ENCODE data around the gene KRTAP9-4. TPM values are rescaled to one million over a fixed set of nuclear protein-coding genes. Genes with fewer than 3 reads are reported as not detected.

KRTAP9-4 gene
- total RNA-seq, 1 experiment from 2014 or later: not detected

DNA sequence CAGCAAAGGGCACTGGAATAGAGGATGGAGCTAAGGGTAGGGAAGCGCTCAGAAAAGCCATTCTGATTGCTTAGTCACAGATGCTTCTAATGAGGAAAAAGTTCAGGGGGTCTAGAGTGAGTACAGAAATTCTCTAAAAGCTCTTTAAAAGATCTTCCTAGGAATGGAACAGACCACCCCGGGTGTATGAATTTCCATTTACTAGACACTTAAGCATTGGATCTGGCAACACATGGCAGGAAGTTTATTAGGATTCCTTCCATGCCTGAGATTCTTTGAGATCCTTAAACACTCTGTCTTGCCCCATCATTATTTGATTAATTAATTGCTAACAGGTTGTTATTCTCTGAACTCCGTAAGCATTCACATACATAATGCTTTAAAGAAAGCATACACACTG, 34.6 kb downstream of the KRTAP9-4 start:
- Histone ChIP-seq H3T11ph (ENCODE audit: low read length) (no peak overlapping the region), H4K5ac (ENCODE audit: insufficient read length, low read depth, low read length) (no peak overlapping the region), H3K4ac (ENCODE audit: low read depth, low read length) (no peak overlapping the region), H3K56ac (ENCODE audit: insufficient read length, low read depth, low read length) (no peak overlapping the region), H3K9me3 (ENCODE audit: control insufficient read depth, low read depth, low read length) (no peaks in the 10 kb centered on the region), H2BK20ac (ENCODE audit: low read depth, low read length, poor library complexity, severe bottlenecking) (no peak overlapping the region), H3K23me2 (ENCODE audit: insufficient read length, low read depth, low read length, poor library complexity, severe bottlenecking) (no peaks in the 10 kb centered on the region), H4K8ac (replicated peaks; ENCODE audit: insufficient read length, low read depth, low read length) (no peak overlapping the region), H3K79me1 (ENCODE audit: insufficient read depth, low read depth, low read length, poor library complexity, severe bottlenecking) (no peaks in the 10 kb centered on the region), H3K14ac (ENCODE audit: insufficient read depth, low read length) (no peak overlapping the region), H3K4me1 (ENCODE audit: insufficient read depth, low read length) (peaks cover 8% of the 10 kb centered on the region; the same call in 1 of the 2 replicates), H3K27me3 (ENCODE audit: insufficient read depth, low read length) (no peaks in the 10 kb centered on the region), H4K20me1 (ENCODE audit: control insufficient read depth, insufficient read depth, insufficient read length) (no peaks in the 10 kb centered on the region), H3K9ac (ENCODE audit: extremely low read depth, insufficient read length, low read length) (no peak overlapping the region), H2AK5ac (ENCODE audit: insufficient read length, low read length) (no peak overlapping the region), H2BK15ac (ENCODE audit: low read depth, low read length) (no peak overlapping the region), H3K18ac (ENCODE audit: insufficient read length, low read depth, low read length) (no peak overlapping the region), H3K79me2 (ENCODE audit: insufficient read depth, low read length) (no peaks in the 10 kb centered on the region), H3K27ac (ENCODE audit: insufficient read length, low read depth, low read length) (no peak overlapping the region), H4K91ac (ENCODE audit: insufficient read length, low read depth, low read length) (no peak overlapping the region), H3K4me2 (ENCODE audit: insufficient read depth, insufficient read length, low read length) (no peak overlapping the region), H2BK120ac (ENCODE audit: low read depth, low read length, poor library complexity, severe bottlenecking) (no peak overlapping the region), H2BK5ac (ENCODE audit: insufficient read length, low read length) (no peak overlapping the region), H2BK12ac (ENCODE audit: insufficient read length, low read depth, low read length) (no peak overlapping the region), H2AFZ (ENCODE audit: low read length) (no peak overlapping the region), H3K23ac (ENCODE audit: insufficient read length, low read depth, low read length) (no peak overlapping the region)
- H3K27me3 Mint-ChIP-seq (ENCODE audit: low read depth): peaks cover 2% of the 10 kb centered on the region; the same call in 1 of the 2 replicates
- H3K4me3 Mint-ChIP-seq: no peak overlapping the region
- WGBS (ENCODE audit: extremely low coverage, insufficient read length, low lambda C conversion rate): no CpG with 5 or more reads among the region's 3 CpGs
- DNase-seq: no peak
- TF ChIP-seq, protein P1, sequence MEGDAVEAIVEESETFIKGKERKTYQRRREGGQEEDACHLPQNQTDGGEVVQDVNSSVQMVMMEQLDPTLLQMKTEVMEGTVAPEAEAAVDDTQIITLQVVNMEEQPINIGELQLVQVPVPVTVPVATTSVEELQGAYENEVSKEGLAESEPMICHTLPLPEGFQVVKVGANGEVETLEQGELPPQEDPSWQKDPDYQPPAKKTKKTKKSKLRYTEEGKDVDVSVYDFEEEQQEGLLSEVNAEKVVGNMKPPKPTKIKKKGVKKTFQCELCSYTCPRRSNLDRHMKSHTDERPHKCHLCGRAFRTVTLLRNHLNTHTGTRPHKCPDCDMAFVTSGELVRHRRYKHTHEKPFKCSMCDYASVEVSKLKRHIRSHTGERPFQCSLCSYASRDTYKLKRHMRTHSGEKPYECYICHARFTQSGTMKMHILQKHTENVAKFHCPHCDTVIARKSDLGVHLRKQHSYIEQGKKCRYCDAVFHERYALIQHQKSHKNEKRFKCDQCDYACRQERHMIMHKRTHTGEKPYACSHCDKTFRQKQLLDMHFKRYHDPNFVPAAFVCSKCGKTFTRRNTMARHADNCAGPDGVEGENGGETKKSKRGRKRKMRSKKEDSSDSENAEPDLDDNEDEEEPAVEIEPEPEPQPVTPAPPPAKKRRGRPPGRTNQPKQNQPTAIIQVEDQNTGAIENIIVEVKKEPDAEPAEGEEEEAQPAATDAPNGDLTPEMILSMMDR (conservative IDR thresholded peaks at IDR 0.05): no peak
- no peaks in the 10 kb centered on the region for H3K9me3 Mint-ChIP-seq
- no peaks in the 10 kb centered on the region for H3K36me3 Mint-ChIP-seq (ENCODE audit: insufficient read depth in 1 of 3, low read depth in 3 of 3)
- no peak overlapping the region for H3K27ac Mint-ChIP-seq
- H3K4me1 Mint-ChIP-seq: peaks cover 8 to 15% of the 10 kb centered on the region in 2 experiments

Measured in H9 (cell line).